H9 (cell line): ENCODE results near the gene PARD6B. TPM values are rescaled to one million over a fixed set of nuclear protein-coding genes. Genes with fewer than 3 reads are reported as not detected.
"Not testable (repeated sequence)": the region's sequence is repeated elsewhere in the genome, so short reads cannot be mapped to it uniquely, and the experiment has no call there.

Experiments used
- DNase-seq: peaks from one replicate; pipeline ENCODE4 v3.0.0-alpha.2; 2017
- H2AFZ ChIP-seq: one replicate; pipeline ENCODE4 v1.6.1; 2013; ENCODE audit warnings: mild to moderate bottlenecking, low read length, control low read depth, moderate library complexity
- H2AK5ac ChIP-seq: 2 replicates; pipeline ENCODE4 v1.6.1; 2013; ENCODE audit warnings: low read length, control low read depth, mixed read lengths; ENCODE audit not compliant: insufficient read length
- H2BK120ac ChIP-seq: one replicate; pipeline ENCODE4 v1.6.1; 2013; ENCODE audit warnings: low read depth, mild to moderate bottlenecking, low read length, control low read depth, inconsistent platforms; ENCODE audit not compliant: poor library complexity, severe bottlenecking
- H2BK12ac ChIP-seq: 2 replicates; pipeline ENCODE4 v1.6.1; 2013; ENCODE audit warnings: low read length, control low read depth, mixed read lengths, low read depth; ENCODE audit not compliant: insufficient read length
- H2BK15ac ChIP-seq: 2 replicates; pipeline ENCODE4 v1.6.1; 2013; ENCODE audit warnings: low read depth, low read length, control low read depth
- H2BK20ac ChIP-seq: one replicate; pipeline ENCODE4 v1.6.1; 2013; ENCODE audit warnings: low read depth, mild to moderate bottlenecking, low read length, control low read depth, inconsistent platforms; ENCODE audit not compliant: poor library complexity, severe bottlenecking
- H2BK5ac ChIP-seq: 2 replicates; pipeline ENCODE4 v1.6.1; 2013; ENCODE audit warnings: low read length, control low read depth, mixed read lengths; ENCODE audit not compliant: insufficient read length
- H3K14ac ChIP-seq: 2 replicates; pipeline ENCODE4 v1.6.1; 2013; ENCODE audit warnings: low read length, control low read depth; ENCODE audit not compliant: insufficient read depth
- H3K18ac ChIP-seq: 2 replicates; pipeline ENCODE4 v1.6.1; 2013; ENCODE audit warnings: low read depth, mild to moderate bottlenecking, mixed read lengths, low read length, control low read depth; ENCODE audit not compliant: insufficient read length
- H3K23ac ChIP-seq: 2 replicates; pipeline ENCODE4 v1.6.1; 2013; ENCODE audit warnings: low read length, control low read depth, mixed read lengths, low read depth; ENCODE audit not compliant: insufficient read length
- H3K23me2 ChIP-seq: 2 replicates; pipeline ENCODE4 v1.6.1; 2013; ENCODE audit warnings: low read depth, mild to moderate bottlenecking, mixed read lengths, low read length, control low read depth; ENCODE audit not compliant: insufficient read length, poor library complexity, severe bottlenecking
- H3K27ac ChIP-seq: 2 replicates; pipeline ENCODE4 v1.5.1; 2013; ENCODE audit warnings: low read length, control low read depth, mixed read lengths, low read depth; ENCODE audit not compliant: insufficient read length
- H3K27me3 ChIP-seq: 2 replicates; pipeline ENCODE4 v1.6.1; 2013; ENCODE audit warnings: low read length, control low read depth, inconsistent platforms; ENCODE audit not compliant: insufficient read depth
- H3K4ac ChIP-seq: 2 replicates; pipeline ENCODE4 v1.6.1; 2013; ENCODE audit warnings: low read depth, mild to moderate bottlenecking, control low read depth, inconsistent platforms, low read length, moderate library complexity
- H3K4me1 ChIP-seq: 2 replicates; pipeline ENCODE4 v1.6.1; 2013; ENCODE audit warnings: low read length, control low read depth, inconsistent platforms; ENCODE audit not compliant: insufficient read depth
- H3K4me2 ChIP-seq: 2 replicates; pipeline ENCODE4 v1.6.1; 2013; ENCODE audit warnings: low read length, control low read depth, mixed read lengths; ENCODE audit not compliant: insufficient read length, insufficient read depth
- H3K56ac ChIP-seq: 2 replicates; pipeline ENCODE4 v1.6.1; 2013; ENCODE audit warnings: low read depth, mild to moderate bottlenecking, mixed read lengths, low read length, control low read depth; ENCODE audit not compliant: insufficient read length
- H3K79me1 ChIP-seq: 2 replicates; pipeline ENCODE4 v1.6.1; 2013; ENCODE audit warnings: low read depth, mild to moderate bottlenecking, moderate library complexity, low read length, control low read depth, inconsistent platforms; ENCODE audit not compliant: insufficient read depth, poor library complexity, severe bottlenecking
- H3K79me2 ChIP-seq: 2 replicates; pipeline ENCODE4 v1.6.1; 2013; ENCODE audit warnings: low read length, control low read depth, inconsistent platforms; ENCODE audit not compliant: insufficient read depth
- H3K9ac ChIP-seq: 2 replicates; pipeline ENCODE4 v1.6.1; 2013; ENCODE audit warnings: low read length, control low read depth, mixed read lengths; ENCODE audit not compliant: insufficient read length; ENCODE audit errors: extremely low read depth
- H3K9me3 ChIP-seq: one replicate; pipeline ENCODE4 v1.6.1; 2013; ENCODE audit warnings: low read depth, low read length, inconsistent platforms; ENCODE audit not compliant: control insufficient read depth
- H3T11ph ChIP-seq: one replicate; pipeline ENCODE4 v1.6.1; 2013; ENCODE audit warnings: mild to moderate bottlenecking, low read length, control low read depth, inconsistent platforms
- H4K20me1 ChIP-seq: one replicate; pipeline ENCODE4 v1.6.1; 2013; ENCODE audit not compliant: control insufficient read depth, insufficient read length, insufficient read depth
- H4K5ac ChIP-seq: 2 replicates; pipeline ENCODE4 v1.6.1; 2013; ENCODE audit warnings: low read depth, mild to moderate bottlenecking, mixed read lengths, low read length, control low read depth; ENCODE audit not compliant: insufficient read length
- H4K8ac ChIP-seq: replicated peaks from 2 replicates; pipeline ENCODE4 v1.6.1; 2013; ENCODE audit warnings: low read length, control low read depth, mixed read lengths, low read depth; ENCODE audit not compliant: insufficient read length
- H4K91ac ChIP-seq: 2 replicates; pipeline ENCODE4 v1.6.1; 2013; ENCODE audit warnings: low read depth, mild to moderate bottlenecking, moderate library complexity, mixed read lengths, low read length, control low read depth; ENCODE audit not compliant: insufficient read length
- H3K27ac Mint-ChIP-seq, 3 experiments: 2 replicates in 2 of 3; 3 replicates in 1 of 3; pipeline ENCODE4 v1.8.0; 2020 to 2021; ENCODE audit warnings: mixed read lengths in 3 of 3, mild to moderate bottlenecking in 1 of 3, moderate library complexity in 1 of 3
- H3K27me3 Mint-ChIP-seq: 2 replicates; pipeline ENCODE4 v1.8.0; 2021; ENCODE audit warnings: low read depth, mild to moderate bottlenecking, moderate library complexity, mixed read lengths
- H3K36me3 Mint-ChIP-seq, 3 experiments: 2 replicates in 2 of 3; 3 replicates in 1 of 3; pipeline ENCODE4 v1.8.0; 2020 to 2021; ENCODE audit warnings: low read depth in 3 of 3, mixed read lengths in 3 of 3; ENCODE audit not compliant: insufficient read depth in 1 of 3
- H3K4me1 Mint-ChIP-seq, 2 experiments: 2 replicates each; pipeline ENCODE4 v1.8.0; 2020; ENCODE audit warnings: mixed read lengths in 2 of 2
- H3K4me3 Mint-ChIP-seq, 2 experiments: 2 replicates in 1 of 2; 3 replicates in 1 of 2; pipeline ENCODE4 v1.8.0; 2020 to 2021; ENCODE audit warnings: mild to moderate bottlenecking in 2 of 2, mixed read lengths in 2 of 2, moderate library complexity in 1 of 2
- H3K9me3 Mint-ChIP-seq, 2 experiments: 2 replicates in 1 of 2; 3 replicates in 1 of 2; pipeline ENCODE4 v1.8.0; 2020; ENCODE audit warnings: mild to moderate bottlenecking in 2 of 2, mixed read lengths in 2 of 2, moderate library complexity in 1 of 2
- CTCF ChIP-seq: fragments of 200-600 bp; sonication (generic); conservative IDR thresholded peaks from 3 replicates; pipeline ENCODE4 v1.8.0; 2021; ENCODE audit warnings: antibody characterized with exemption, mild to moderate bottlenecking
- WGBS: extraction: QIAGEN DNeasy Blood & Tissue Kit; methylation state at CpG from one replicate; pipeline ENCODE4 v1.1.7; 2013; ENCODE audit warnings: missing lambda C conversion rate, low lambda C conversion rate, mixed read lengths; ENCODE audit not compliant: insufficient read length; ENCODE audit errors: extremely low coverage; 5-methylcytosine and 5-hydroxymethylcytosine counted together
- total RNA-seq: library from RNA; stranded (reverse); gene quantifications from 2 replicates; pipeline ENCODE4 v1.2.1, GENCODE V29; 2021

The PARD6B gene
- total RNA-seq, 1 experiment from 2014 or later: 27.4 TPM

GRCh38 chr20:50762435-50763220 lies 31.2 kb downstream of the PARD6B start:
- Histone ChIP-seq H3K4ac (no peak overlapping the region), H3T11ph (no peak overlapping the region), H4K8ac (no peak overlapping the region), H3K27ac (no peak overlapping the region), H2BK15ac (no peak overlapping the region), H2BK20ac (no peak overlapping the region), H2AK5ac (no peak overlapping the region), H2BK12ac (no peak overlapping the region), H3K9me3 (no peaks in the 10 kb centered on the region), H3K56ac (no peak overlapping the region), H3K79me1 (no peaks in the 10 kb centered on the region), H2AFZ (no peak overlapping the region), H3K14ac (no peak overlapping the region), H3K23ac (no peak overlapping the region), H3K23me2 (no peaks in the 10 kb centered on the region), H2BK5ac (no peak overlapping the region), H2BK120ac (peak overlapping the region; percentile 67), H3K4me1 (peaks cover 3% of the 10 kb centered on the region; the same call in 1 of the 2 replicates), H4K91ac (no peak overlapping the region), H4K20me1 (no peaks in the 10 kb centered on the region), H3K18ac (no peak overlapping the region), H3K9ac (no peak overlapping the region), H3K4me2 (no peak overlapping the region), H4K5ac (no peak overlapping the region), H3K79me2 (no peaks in the 10 kb centered on the region), H3K27me3 (no peaks in the 10 kb centered on the region)
- H3K4me1 Mint-ChIP-seq: peaks cover 20 to 34% of the 10 kb centered on the region in 2 experiments
- TF ChIP-seq CTCF: no peak
- no peaks in the 10 kb centered on the region for H3K36me3 Mint-ChIP-seq
- no peak for DNase-seq
- WGBS: no CpG with 5 or more reads among the region's 12 CpGs
- H3K27me3 Mint-ChIP-seq: no peaks in the 10 kb centered on the region
- no peak overlapping the region for H3K4me3 Mint-ChIP-seq
- no peaks in the 10 kb centered on the region for H3K9me3 Mint-ChIP-seq
- peak overlapping the region in 1 of 3 experiments; percentile 40; a peak in 1 of 7 replicates for H3K27ac Mint-ChIP-seq

- not testable (repeated sequence) for H2BK5ac ChIP-seq, H2BK15ac ChIP-seq, H3K27ac ChIP-seq, H2BK20ac ChIP-seq, H3K23ac ChIP-seq, H3K4ac ChIP-seq, H3K79me2 ChIP-seq, H2AK5ac ChIP-seq, H3K27me3 ChIP-seq, H3K14ac ChIP-seq, H4K91ac ChIP-seq, H4K5ac ChIP-seq, H3K56ac ChIP-seq, H3K23me2 ChIP-seq, H3K18ac ChIP-seq, H3K9me3 Mint-ChIP-seq, H2AFZ ChIP-seq, H3K27me3 Mint-ChIP-seq, H4K8ac ChIP-seq, H4K20me1 ChIP-seq, H3K9me3 ChIP-seq, H3T11ph ChIP-seq, H3K79me1 ChIP-seq, H3K4me1 ChIP-seq, H3K4me3 Mint-ChIP-seq, H3K36me3 Mint-ChIP-seq, H2BK120ac ChIP-seq, H3K4me2 ChIP-seq, H2BK12ac ChIP-seq, H3K9ac ChIP-seq
- H3K4me1 Mint-ChIP-seq: peaks cover 25 to 39% of the 10 kb centered on the region in 2 experiments
- H3K27ac Mint-ChIP-seq: peak overlapping the region in 2 of 3 experiments; percentile 70 to 84; a peak in 4 of 7 replicates
- no CpG with 5 or more reads among the region's 20 CpGs for WGBS
- peak; percentile 3 for DNase-seq
Measured at GRCh38 chr20:50763550-50764458, 32.4 kb downstream of the PARD6B start.
